Measurements from ENCODE around the gene CSE1L.
"Not testable (repeated sequence)": the region's sequence is repeated elsewhere in the genome, so short reads cannot be mapped to it uniquely, and the experiment has no call there.

CSE1L gene

DNA sequence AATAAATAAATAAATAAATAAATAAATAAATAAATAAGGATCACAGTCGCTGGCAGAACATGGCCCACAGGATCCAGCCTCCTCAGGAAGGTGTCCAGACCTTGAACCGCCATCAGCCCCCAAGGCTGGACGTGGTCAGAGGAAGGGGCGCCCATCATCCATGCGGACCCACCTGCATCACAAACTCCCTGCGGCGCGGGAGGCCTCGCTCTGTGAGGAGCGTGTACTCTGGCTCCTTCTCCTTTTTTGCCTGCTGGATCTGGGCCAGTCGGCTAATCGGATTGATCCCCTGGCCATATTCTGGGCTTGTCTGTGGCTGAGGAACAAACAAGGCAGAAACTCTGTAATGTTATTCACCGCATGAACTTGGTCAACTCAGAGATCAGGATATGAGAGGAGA, 76.8 kb downstream of the CSE1L start:
- no peak for DNase-seq (ENCODE audit: low spot score)

DNA sequence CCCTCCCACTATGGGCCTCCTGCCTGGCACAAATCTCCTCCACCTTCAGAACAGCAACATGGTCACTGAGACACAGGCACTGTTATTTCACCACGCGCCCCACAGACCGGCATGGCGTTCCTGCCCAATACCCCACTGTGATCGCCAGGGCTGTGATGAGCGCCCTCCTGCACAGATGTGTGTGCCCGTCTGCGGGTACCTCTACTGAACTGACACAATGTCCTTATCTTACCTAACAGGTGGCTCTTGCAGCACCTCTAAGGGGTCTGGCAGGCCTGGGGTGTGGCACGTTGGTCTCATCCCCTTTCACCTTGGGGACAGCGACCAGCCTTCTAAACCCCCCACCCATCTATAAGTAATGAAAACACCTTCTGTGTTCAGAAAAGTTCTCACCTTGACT, 77.9 kb downstream of the CSE1L start:
- no peak for DNase-seq (ENCODE audit: low spot score)

DNA sequence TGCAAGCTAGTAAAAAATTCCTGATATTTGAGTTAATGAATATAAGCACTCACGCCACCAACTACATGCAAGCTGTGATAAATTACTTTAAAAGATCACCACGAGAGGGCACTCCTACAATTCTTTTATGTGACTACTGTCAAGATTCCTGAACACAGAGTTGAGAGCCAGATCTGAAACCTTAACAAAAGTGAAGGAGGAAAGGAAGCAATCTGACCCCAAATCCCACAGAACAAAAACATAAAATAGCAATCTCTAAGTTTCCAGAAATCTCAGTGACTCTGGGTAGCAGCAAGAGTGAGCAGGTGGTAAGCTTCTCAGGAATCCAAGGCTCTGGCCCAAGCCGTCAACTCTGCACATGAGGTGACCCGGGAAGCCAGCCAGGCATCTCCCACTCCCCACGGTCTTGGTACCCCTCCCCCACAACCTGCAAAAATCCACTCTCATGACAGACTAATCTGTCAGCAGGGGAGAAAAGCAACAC, 86.9 kb downstream of the CSE1L start:
- peak; percentile 74 for DNase-seq (ENCODE audit: low spot score)

DNA sequence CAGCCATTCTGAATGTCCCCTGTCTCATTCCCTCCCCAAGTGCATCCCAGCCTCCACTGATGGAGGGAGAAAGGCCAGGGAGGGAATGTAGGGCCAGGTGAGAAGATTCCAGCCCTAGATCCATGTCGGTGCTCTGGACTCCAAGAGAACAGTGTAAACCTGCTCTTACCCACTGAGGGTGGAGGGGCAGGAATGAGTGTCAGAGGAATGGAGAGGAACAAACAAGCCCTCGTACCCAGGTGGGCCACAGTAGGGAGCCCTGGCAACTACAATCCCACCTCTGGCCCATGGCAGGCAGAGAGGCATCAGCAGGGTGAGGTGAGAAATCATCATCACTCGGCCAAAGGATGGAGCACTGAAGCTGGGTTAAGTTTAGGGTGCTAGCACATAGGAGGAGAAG, 87.5 kb downstream of the CSE1L start:
- no peak for DNase-seq (ENCODE audit: low spot score)

DNA sequence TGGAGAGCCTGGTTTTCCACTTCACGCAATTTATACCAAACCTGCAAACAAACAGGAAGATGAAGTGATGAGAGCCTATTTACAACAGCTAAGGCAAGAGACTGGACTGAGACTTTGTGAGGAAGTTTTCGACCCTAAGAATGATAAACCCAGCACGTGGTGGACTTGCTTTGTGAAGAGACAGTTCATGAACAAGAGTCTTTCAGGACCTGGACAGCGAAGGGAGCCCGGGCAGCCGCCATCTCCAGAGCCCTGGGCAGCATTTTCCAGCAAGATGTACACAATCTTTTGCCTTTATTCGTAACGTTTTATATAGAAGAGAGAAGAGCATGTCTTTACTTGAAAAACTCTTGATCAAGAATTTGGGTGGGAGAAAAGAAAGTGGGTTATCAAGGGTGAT, 88.7 kb downstream of the CSE1L start:
- not testable (repeated sequence) for DNase-seq (ENCODE audit: low spot score)

DNA sequence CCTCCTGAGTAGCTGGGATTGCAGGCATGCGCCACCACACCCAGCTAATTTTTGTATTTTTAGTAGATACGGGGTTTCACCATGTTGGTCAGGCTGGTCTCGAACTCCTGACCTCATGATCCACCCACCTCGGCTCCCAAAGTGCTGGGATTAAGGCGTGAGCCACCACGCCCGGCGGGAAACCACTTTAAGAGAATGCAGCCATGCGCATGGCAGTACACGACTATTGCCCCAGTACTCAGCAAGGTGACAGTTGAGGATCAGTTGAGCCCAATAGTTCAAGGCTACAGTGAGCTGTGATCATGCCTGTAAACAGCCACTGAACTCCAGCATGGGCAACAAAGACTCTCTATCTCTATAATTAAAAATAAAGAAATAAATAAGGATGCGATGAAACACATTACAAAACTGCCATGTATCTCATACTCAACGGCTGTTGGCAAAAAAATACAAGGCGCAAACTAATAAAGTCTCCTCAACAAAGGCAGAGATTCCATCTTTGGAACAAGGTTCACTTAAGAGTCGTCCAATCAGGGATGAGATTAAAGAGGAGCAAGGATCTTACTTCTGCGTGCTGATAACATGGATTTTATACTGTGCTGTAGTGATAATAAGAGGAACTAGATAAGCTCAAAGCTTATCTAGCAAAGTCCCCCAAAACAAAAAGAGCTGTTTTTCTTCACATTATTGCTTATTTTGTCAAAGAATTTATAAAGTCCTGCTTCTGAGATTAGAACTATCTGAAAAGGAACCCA, 90.9 kb downstream of the CSE1L start:
- no peak for DNase-seq (ENCODE audit: low spot score)

DNA sequence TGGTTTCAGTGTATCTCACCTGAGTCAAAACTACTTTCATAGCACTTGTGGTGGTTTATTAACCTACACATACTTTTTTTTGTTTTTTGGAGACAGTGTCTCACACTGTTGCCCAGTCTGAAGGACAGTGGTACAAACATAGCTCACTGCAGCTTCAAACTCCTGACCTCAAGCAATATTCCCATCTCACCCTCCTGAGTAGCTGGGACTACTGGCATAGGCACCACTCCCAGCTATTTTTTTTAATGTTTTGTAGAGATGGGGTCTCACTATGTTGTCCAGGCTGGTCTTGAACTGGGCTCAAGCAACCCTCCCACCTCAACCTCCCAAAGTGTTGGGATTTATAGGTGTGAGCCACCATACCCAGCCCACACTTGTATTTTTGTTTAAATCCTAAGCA, 92.3 kb downstream of the CSE1L start:
- DNase-seq (ENCODE audit: low spot score): no peak

DNA sequence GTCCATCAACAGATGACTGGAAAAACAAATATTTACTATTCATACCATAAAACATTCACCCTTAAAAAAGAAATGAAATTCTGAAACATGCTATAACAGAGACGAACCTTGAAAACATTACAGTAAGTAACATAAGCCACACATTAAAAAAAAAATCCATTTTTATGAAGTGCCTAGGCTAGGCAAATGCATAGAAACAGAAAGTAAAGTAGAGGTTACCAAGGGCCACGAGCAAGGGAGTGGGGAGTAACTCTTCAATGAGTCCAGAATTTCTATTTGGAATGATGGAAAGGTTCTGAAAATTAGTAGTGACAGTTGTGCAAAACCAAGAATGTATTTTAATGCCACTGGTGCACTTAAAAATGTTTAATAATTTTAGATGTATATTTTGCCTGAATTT, 94.3 kb downstream of the CSE1L start:
- DNase-seq (ENCODE audit: low spot score): no peak

DNA sequence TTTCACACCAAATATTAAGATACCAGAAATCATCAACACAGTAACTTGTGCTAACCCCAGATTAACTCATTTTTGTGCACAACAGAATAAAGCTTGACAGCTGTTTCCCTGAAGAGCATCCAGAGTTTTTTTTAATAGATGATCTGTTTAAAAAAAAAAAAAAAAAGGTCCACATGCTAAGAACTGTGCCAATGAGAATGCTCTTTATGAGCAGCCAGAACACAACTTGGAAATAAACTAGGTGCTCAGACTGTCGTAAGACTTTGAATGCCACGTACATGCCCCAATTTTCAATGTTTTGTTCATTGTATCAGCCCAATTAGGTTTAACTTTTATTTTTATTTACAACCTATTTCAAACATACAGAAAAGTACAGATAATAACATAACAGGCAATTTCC, 94.7 kb downstream of the CSE1L start:
- DNase-seq (ENCODE audit: low spot score): no peak
